Hepatic stellate cell (primary cell): ENCODE data around the gene SEC31A.
"Not testable (repeated sequence)": the region's sequence is repeated elsewhere in the genome, so short reads cannot be mapped to it uniquely, and the experiment has no call there.

ENCODE experiments used
- DNase-seq: peaks from one replicate; pipeline ENCODE4 v3.0.0; 2011; ENCODE audit warnings: low spot score

The SEC31A gene

DNA sequence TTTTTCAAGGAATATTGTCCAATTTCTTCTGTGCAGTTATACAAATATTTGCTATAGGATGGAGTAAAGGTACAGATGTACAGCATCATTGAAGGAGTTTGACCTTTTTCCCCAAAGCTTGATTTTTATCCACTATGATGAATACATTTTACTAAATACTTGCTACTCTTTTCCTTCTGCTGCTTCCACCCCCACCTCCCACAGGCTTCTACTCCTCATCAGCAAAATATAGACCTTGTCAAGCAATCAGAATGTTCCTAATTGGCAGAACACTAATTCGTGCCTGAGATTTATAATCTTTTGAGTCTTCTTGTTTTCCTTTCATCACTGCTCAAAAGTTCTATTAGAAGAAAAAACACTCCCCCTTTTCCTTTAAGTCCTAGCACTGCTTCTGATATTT, 5.8 kb upstream of the SEC31A start:
- DNase-seq: no peak

DNA sequence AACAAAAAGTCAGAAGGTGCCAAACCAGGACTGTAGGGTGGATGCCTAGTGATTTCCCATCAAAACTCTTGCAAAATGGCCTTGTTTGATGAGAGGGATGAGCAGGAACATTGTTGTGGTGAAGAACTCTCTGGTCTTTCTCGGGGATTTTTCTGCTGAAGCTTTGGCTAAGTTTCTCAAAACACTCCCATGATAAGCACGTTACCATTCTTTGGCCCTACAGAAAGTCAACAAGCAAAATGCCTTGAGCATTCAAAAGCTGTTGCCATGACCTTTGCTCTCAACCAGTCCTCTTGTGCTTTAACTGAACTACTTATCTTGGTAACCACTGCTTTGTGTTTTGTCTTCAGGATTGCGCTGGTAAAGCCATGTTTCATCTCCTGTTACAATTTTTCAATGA, 3.0 kb upstream of the SEC31A start:
- no peak for DNase-seq

DNA sequence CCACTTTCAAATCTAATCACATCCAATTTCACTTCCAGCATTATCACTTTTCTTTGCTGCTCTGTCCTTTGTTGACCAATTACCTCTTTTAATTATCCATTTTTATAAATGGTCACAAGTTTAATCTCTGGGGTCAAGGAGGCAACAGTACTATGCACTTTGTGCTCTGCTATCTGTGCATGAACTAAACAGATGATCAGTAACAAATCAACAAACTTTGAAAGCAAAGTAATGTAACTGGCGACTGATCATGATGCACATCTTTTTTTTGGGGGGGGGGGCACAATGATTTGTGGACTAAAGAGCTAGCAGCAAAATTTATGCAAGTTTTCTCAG, 1.5 kb upstream of the SEC31A start:
- no peak for DNase-seq

- no peak for DNase-seq
These were observed 934 bp upstream of the SEC31A start for GRCh38 chr4:82891707-82892466.

GRCh38 chr4:82890528-82890900, 439 bp downstream of the SEC31A start:
- DNase-seq: no peak

- DNase-seq: no peak
These were observed 1.7 kb downstream of the SEC31A start for GRCh38 chr4:82889287-82889686.

GRCh38 chr4:82886147-82886942, 4.6 kb downstream of the SEC31A start:
- no peak for DNase-seq

GRCh38 chr4:82885410-82885809, 5.5 kb downstream of the SEC31A start:
- no peak for DNase-seq

DNA sequence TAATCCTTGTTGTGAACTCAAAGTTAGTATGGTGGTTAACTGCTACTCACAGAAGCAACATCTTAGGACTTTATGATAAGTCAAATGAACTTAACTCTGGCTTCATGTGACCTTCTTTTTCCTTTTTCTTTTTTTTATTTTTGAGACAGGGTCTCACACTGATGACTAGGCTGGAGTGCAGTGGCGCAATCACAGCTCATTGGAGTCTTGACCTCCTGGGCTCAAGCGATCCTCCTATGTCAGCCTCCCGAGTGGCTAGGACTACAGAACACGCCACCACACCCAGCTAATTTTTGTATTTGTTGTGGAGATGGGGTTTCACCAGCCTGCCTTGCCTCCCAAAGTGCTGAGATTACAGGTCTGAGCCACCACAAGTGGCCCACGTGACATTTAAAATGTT, 22.4 kb downstream of the SEC31A start:
- DNase-seq: no peak

- no peak for DNase-seq
These were observed 24.1 kb downstream of the SEC31A start for GRCh38 chr4:82866706-82867385.

DNA sequence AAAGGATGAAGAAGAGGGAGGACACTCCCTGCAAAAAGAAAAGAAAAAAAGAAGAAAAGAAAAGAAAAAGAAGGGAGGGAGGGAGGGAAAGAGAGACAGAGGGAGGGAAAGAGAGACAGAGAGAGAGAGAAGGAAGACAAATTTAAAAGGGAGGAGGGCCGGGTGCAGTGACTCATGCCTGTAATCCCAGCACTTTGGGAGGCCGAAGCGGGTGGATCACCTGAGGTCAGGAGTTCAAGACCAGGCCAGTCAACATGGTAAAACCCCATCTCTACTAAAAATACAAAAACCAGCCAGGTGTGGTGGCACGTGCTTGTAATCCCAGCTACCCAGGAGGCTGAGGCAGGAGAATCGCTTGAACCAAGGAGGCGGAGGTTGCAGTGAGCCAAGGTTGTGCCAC, 24.9 kb downstream of the SEC31A start:
- not testable (repeated sequence) for DNase-seq

DNA sequence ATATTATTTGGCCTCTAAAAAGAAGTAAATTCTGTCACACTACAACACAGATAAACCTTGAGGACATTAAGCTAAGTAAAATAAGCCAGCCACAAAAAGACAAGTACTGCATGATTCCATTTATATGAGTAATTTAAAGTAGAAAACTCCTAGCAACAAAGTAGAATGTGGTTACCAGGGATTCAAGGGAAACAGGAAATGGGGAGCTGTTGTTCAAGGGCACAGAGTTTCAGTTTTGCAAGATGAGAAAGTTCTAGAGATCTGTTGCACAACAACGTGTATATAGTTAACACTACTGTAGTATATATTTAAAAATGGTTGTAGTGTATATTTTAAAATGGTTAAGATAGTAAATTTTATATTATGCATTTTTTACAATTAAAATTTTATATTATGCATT, 25.4 kb downstream of the SEC31A start:
- DNase-seq: peak; percentile 69

DNA sequence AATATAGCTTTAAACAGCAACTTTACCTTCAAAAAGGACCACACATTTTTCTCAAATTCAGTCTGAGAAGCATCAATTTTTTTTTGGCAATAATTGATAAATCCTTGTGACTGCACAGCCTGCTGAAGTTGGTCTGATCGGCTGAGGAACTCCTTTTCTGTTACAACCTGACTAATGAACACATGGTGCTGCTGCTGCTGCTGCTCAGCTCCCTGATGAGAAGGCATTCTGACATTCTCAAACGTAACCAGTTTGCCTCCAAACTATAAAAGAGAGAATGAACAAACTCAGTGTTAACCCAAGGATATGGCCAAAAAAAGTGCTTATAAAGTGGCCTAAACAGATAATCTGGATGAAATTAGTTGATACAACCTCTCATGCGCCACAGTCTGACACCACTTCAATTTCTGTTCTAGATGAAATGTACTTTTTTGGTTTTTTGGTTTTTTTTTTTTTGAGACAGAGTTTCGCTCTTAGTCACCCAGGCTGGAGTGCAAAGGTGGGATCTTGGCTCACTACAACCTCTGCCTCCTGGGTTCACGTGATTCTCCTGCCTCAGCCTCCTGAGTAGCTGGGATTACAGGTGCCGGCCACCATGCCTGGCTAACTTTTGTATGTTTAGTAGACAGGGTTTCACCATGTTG, 26.5 kb downstream of the SEC31A start:
- no peak for DNase-seq

DNA sequence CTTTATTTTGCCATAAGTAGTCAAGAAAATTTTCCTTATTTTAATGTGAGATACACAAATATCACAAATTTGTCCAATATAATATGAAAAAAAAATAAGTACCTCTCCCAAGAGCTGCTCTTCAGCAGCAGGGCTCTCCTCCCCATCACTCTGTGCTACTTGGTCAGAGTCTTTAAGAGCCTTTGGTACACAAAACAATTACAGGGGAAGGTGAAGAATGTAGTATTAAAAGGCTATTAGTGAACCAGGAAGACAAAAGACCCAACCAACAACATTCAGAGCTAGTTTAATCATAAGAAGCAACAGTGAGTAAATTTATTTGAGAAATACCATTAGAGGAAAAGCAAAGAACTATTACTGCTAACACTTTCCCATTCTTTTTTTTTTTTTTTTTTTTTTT, 29.4 kb downstream of the SEC31A start:
- DNase-seq: no peak

DNA sequence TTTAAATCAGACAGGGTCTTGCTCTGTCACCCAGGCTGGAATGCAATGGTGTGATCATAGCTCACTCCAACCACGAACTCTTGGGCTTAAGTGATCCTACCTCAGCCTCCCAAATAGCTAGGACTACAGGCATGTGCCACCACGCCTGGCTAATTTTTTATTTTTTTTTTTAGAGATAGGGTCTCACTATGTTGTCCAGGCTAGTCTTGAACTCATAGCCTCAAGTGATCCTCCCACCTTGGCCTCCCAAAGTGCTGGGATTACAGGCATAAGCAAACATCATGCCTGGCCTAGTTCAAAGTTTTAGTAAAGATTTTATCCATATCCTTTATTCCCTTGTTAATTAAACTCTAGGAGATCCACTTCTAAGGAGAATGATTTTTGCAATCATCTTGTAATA, 30.5 kb downstream of the SEC31A start:
- not testable (repeated sequence) for DNase-seq

- no peak for DNase-seq
These were observed 38.1 kb downstream of the SEC31A start for GRCh38 chr4:82852751-82853285.

DNA sequence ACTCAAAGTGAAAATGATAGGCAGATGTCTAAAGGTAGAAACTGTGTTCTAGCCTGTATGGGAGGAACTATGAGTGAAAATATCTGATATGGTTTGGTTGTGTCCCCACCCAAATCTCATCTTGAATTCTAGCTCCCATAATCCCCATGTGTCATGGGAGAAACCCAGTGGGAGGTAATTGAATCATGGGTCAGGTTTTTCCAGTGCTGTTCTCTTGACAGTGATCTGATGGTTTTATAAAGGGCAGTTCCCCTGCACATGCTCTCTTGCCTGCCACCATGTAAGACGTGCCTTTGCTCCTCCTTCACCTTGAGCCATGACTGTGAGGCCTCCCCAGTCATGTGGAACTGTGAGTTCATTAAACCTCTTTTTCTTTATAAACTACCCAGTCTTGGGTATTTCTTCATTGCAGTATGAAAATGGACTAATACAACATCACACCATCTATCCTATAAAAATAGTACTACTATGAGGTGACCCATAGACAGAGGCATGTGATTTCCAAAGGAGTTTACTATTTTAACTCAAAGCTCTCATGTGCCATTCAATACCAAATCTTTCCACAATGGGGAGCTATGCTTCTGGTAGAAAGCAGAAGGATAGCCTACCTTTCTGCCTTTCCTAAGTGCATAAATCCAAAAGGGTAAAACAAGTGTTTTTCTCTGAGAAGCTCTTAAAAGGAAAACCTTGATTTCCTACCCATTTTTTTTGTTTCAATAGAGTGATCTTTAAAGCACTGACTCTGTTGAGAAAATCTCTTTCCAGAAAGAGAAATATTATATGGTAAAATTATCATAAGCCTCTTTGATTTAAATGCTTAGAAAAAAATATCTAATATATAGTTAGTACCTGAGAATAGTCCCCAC, 38.8 kb downstream of the SEC31A start:
- DNase-seq: no peak

DNA sequence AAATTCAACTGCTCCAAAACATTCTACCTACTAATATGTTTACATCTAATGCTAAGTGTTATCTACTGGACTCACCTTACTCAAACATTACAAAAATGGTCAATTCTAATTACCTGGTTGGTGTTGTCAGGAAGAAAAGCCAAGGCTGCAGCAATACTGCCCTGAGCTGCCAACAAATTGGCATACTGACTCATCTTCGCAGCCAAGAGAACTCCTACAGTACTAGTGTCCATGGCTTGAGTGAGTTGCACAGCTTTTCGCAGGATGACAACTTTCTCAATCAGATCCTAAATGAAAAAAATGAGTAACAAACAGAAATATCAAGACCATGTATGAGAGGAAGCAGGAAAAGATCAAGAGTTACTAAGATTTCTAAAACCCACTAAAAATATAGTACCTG, 39.6 kb downstream of the SEC31A start:
- no peak for DNase-seq

GRCh38 chr4:82850684-82851083, 40.3 kb downstream of the SEC31A start:
- no peak for DNase-seq

GRCh38 chr4:82848706-82849105, 42.2 kb downstream of the SEC31A start:
- DNase-seq: no peak

- peak; percentile 11 for DNase-seq
These were observed 48.4 kb downstream of the SEC31A start for GRCh38 chr4:82842593-82842992.
